IPS DF 4.7 (cell line): Measurements from ENCODE around the gene KCNH4.
"Not testable (repeated sequence)": the region's sequence is repeated elsewhere in the genome, so short reads cannot be mapped to it uniquely, and the experiment has no call there.

Experiments
- DNase-seq: peaks from one replicate; pipeline ENCODE4 v3.0.0-alpha.2; 2013; ENCODE audit warnings: low spot score; ENCODE audit errors: extremely low read depth

Gene KCNH4

GRCh38 chr17:42193969-42194899 is 13.3 kb upstream of the KCNH4 start, which contains the start of gene GHDC:
Gene GHDC, minus strand, starts transcription at chr17:42194494. Its CDS starts 913 bp downstream, at chr17:42193581.
- DNase-seq = no peak

GRCh38 chr17:42193216-42193968 is 12.4 kb upstream of the KCNH4 start:
- DNase-seq = no peak

GRCh38 chr17:42192189-42193126 is 11.5 kb upstream of the KCNH4 start:
- no peak for DNase-seq

- DNase-seq = no peak
Measured at GRCh38 chr17:42191275-42191608, 10.3 kb upstream of the KCNH4 start.

- DNase-seq = no peak
Measured at GRCh38 chr17:42190491-42191274, 9.7 kb upstream of the KCNH4 start.

- no peak for DNase-seq
Measured at GRCh38 chr17:42189651-42189965, 8.7 kb upstream of the KCNH4 start.

- DNase-seq = no peak
Measured at GRCh38 chr17:42188749-42189650, 8.1 kb upstream of the KCNH4 start.

GRCh38 chr17:42187833-42188232 is 6.9 kb upstream of the KCNH4 start:
- no peak for DNase-seq

GRCh38 chr17:42186191-42186590 is 5.2 kb upstream of the KCNH4 start:
- DNase-seq = not testable (repeated sequence)

GRCh38 chr17:42185621-42185930 is 4.6 kb upstream of the KCNH4 start:
- no peak for DNase-seq

GRCh38 chr17:42184713-42185620 is 4.0 kb upstream of the KCNH4 start, which contains the start of gene HCRT:
Gene HCRT, minus strand, starts transcription at chr17:42185452. Its CDS starts 87 bp downstream, at chr17:42185365.
- no peak for DNase-seq

GRCh38 chr17:42183741-42184711 is 3.1 kb upstream of the KCNH4 start:
- DNase-seq = no peak

GRCh38 chr17:42182927-42183734 is 2.2 kb upstream of the KCNH4 start:
- DNase-seq = no peak

GRCh38 chr17:42181851-42182207 is 887 bp upstream of the KCNH4 start:
- DNase-seq = no peak

GRCh38 chr17:42180411-42180921 is 476 bp downstream of the KCNH4 start:
- DNase-seq = no peak

GRCh38 chr17:42179911-42180410 is 981 bp downstream of the KCNH4 start:
- DNase-seq = no peak
